SW480 (cell line): ENCODE results near the gene EVX2.
A peak's percentile ranks its signal among the peaks of the same experiment; 100 is the strongest.

Experiments
- DNase-seq: peaks from one replicate; pipeline ENCODE4 v3.0.0-alpha.2; 2016; ENCODE audit warnings: low spot score

The EVX2 gene

GRCh38 chr2:176082824-176083751, 674 bp downstream of the EVX2 start:
- DNase-seq, result no peak

- DNase-seq, result no peak
These were observed 1.3 kb downstream of the EVX2 start for GRCh38 chr2:176082525-176082823.

GRCh38 chr2:176081837-176082524, 1.8 kb downstream of the EVX2 start:
- no peak for DNase-seq

GRCh38 chr2:176081376-176081836, 2.4 kb downstream of the EVX2 start:
- no peak for DNase-seq

- DNase-seq, result peak; percentile 82
These were observed 3.0 kb downstream of the EVX2 start for GRCh38 chr2:176080540-176081375.

- peak; percentile 81 for DNase-seq
These were observed 3.8 kb downstream of the EVX2 start for GRCh38 chr2:176079831-176080539.

GRCh38 chr2:176079285-176079830, 4.4 kb downstream of the EVX2 start:
- DNase-seq, result peak; percentile 41

GRCh38 chr2:176078541-176079284, 5.0 kb downstream of the EVX2 start:
- no peak for DNase-seq

- no peak for DNase-seq
These were observed 7.0 kb downstream of the EVX2 start for GRCh38 chr2:176076796-176077195.

GRCh38 chr2:176076063-176076462, 7.7 kb downstream of the EVX2 start:
- no peak for DNase-seq

- DNase-seq, result no peak
These were observed 8.3 kb downstream of the EVX2 start for GRCh38 chr2:176075481-176075880.

- DNase-seq, result no peak
These were observed 8.8 kb downstream of the EVX2 start for GRCh38 chr2:176074919-176075425.

- DNase-seq, result no peak
These were observed 10.5 kb downstream of the EVX2 start for GRCh38 chr2:176072951-176073904.

GRCh38 chr2:176072292-176072669, 11.5 kb downstream of the EVX2 start:
- DNase-seq, result no peak

- no peak for DNase-seq
These were observed 12.2 kb downstream of the EVX2 start for GRCh38 chr2:176071330-176072291.

- no peak for DNase-seq
These were observed 15.3 kb downstream of the EVX2 start for GRCh38 chr2:176068419-176068832.

- no peak for DNase-seq
These were observed 16.0 kb downstream of the EVX2 start for GRCh38 chr2:176067589-176068418.
